GM13976 (cell line): Measurements from ENCODE around the gene TOM1.

Experiments used
- DNase-seq: peaks from one replicate; pipeline ENCODE4 v3.0.0; 2012; ENCODE audit warnings: low spot score
- CTCF ChIP-seq: IDR thresholded peaks from 2 replicates; pipeline ENCODE4 v1.5.1; 2012; ENCODE audit warnings: borderline replicate concordance, mild to moderate bottlenecking; ENCODE audit not compliant: insufficient read depth; ENCODE audit errors: extremely low read depth, missing control alignments, control extremely low read depth
- in situ Hi-C: fragments of 300-500 bp; cut with MboI; formaldehyde crosslinking; loops from one replicate; pipeline ENCODE4 v1.12.0; 2022; ENCODE audit warnings: low sequenced_read_pairs, mixed read lengths, inconsistent platforms; ENCODE audit not compliant: unreplicated experiment

Gene TOM1

GRCh38 chr22:35264986-35265385 lies 34.7 kb upstream of the TOM1 start:
- no peak for TF ChIP-seq CTCF
- no peak for DNase-seq
- in situ Hi-C loops, result no loop called here

- in situ Hi-C loops, result no loop called here
- DNase-seq, result no peak
- no peak for TF ChIP-seq CTCF
Observed at GRCh38 chr22:35266277-35266676, 33.4 kb upstream of the TOM1 start.

- TF ChIP-seq CTCF, result no peak
- no peak for DNase-seq
- in situ Hi-C loops, result no loop called here
Observed at GRCh38 chr22:35269630-35270029, 30.1 kb upstream of the TOM1 start.

DNA sequence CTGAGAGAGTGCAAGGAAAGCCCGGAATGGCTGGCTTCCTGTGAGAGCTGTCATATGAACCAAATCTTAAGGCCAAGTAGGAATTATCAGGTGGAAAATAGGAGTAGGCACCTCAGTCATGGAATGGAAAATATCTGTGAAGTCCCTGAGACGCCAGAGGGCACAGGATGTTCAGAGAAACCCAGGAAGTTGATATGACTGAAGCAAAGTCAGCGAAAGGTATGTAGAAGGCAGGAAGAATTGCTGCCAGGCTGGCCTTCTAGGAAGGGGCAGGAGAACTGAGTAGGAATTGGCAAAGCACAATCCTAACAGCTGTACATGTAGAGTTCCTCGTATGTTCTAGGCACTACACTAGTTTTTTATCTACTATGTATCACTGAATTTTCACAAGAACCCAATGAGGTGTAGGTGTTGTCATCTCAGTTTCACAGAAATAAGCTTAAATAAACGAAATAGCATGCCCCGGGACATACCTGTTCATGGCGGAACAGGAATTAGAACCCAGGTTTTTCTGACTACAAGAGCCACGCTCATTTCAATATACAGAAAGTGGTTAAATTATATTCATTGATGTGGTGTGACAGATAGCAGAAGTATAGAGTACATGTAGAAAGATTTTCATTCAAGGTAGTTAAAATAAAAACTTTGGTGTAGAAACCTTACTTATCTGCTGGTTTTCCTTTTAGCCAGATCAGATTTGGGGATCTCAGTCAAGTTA lies 25.4 kb upstream of the TOM1 start:
- no peak for DNase-seq
- no peak for TF ChIP-seq CTCF
- in situ Hi-C loops, result no loop called here

DNA sequence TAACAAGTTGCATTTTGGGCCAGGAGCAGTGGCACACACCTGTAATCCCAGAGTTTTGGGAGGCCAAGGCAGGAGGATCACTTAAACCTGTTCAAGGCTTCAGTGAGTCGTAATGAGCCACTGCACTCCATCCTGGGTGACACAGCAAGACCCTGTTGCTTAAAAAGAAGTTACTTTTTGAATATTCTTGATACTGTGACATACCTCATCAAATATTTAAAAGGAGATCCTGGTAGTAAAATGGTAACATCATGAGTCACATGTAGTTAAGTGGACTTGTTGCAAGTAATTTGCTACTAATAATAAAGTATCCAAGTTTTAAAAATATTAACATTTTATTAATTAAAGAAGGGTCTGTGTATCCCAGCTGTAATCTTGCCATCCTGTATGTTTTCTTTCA lies 24.1 kb upstream of the TOM1 start:
- DNase-seq, result no peak

GRCh38 chr22:35276019-35276418 lies 23.7 kb upstream of the TOM1 start:
- in situ Hi-C loops, result no loop called here
- TF ChIP-seq CTCF, result no peak
- no peak for DNase-seq

More for the DNA sequence above, 24.1 kb upstream of the TOM1 start:
- TF ChIP-seq CTCF, result no peak
- in situ Hi-C loops, result no loop called here
